Endodermal cell (in vitro differentiated cells): ENCODE results near the gene RBM28. TPM values are rescaled to one million over a fixed set of nuclear protein-coding genes. Genes with fewer than 3 reads are reported as not detected.

Experiments used
- DNase-seq: peaks from one replicate; pipeline ENCODE4 v3.0.0-alpha.2; 2017
- H3K27ac ChIP-seq: 2 replicates; pipeline ENCODE4 v1.5.1; 2013; ENCODE audit warnings: mild to moderate bottlenecking, low read depth, low read length, moderate library complexity
- H3K27me3 ChIP-seq: 2 replicates; pipeline ENCODE4 v1.6.1; 2013; ENCODE audit warnings: mild to moderate bottlenecking, low read length, moderate library complexity; ENCODE audit not compliant: insufficient read depth, control insufficient read depth, poor library complexity, severe bottlenecking
- H3K36me3 ChIP-seq: 2 replicates; pipeline ENCODE4 v1.7.0; 2013; ENCODE audit warnings: mild to moderate bottlenecking, low read length, moderate library complexity; ENCODE audit not compliant: control insufficient read depth, insufficient read depth
- H3K4me1 ChIP-seq: one replicate; pipeline ENCODE4 v1.7.0; 2013; ENCODE audit warnings: low read length; ENCODE audit not compliant: control insufficient read depth, insufficient read depth
- H3K4me3 ChIP-seq: 2 replicates; pipeline ENCODE4 v1.5.1; 2013; ENCODE audit warnings: mild to moderate bottlenecking, low read length, moderate library complexity
- H3K9ac ChIP-seq: 2 replicates; pipeline ENCODE4 v1.6.1; 2013; ENCODE audit warnings: mild to moderate bottlenecking, low read length, moderate library complexity; ENCODE audit not compliant: poor library complexity, severe bottlenecking; ENCODE audit errors: extremely low read depth
- H3K9me3 ChIP-seq: 2 replicates; pipeline ENCODE4 v1.6.1; 2013; ENCODE audit warnings: mild to moderate bottlenecking, low read length, moderate library complexity; ENCODE audit not compliant: control insufficient read depth
- H3K27ac Mint-ChIP-seq: 2 replicates; pipeline ENCODE4 v1.8.0; 2020; ENCODE audit warnings: mixed read lengths
- H3K27me3 Mint-ChIP-seq: 2 replicates; pipeline ENCODE4 v1.8.0; 2021; ENCODE audit warnings: mild to moderate bottlenecking, mixed read lengths; ENCODE audit not compliant: insufficient read depth
- H3K36me3 Mint-ChIP-seq: 2 replicates; pipeline ENCODE4 v1.8.0; 2020; ENCODE audit warnings: low read depth, mixed read lengths
- H3K4me1 Mint-ChIP-seq: 2 replicates; pipeline ENCODE4 v1.8.0; 2020; ENCODE audit warnings: mixed read lengths
- H3K4me3 Mint-ChIP-seq: 2 replicates; pipeline ENCODE4 v1.8.0; 2020; ENCODE audit warnings: mild to moderate bottlenecking, moderate library complexity, mixed read lengths
- H3K9me3 Mint-ChIP-seq: 2 replicates; pipeline ENCODE4 v1.8.0; 2020; ENCODE audit warnings: mild to moderate bottlenecking, mixed read lengths
- WGBS, 2 experiments: methylation state at CpG; one replicate each; pipeline versions ENCODE4 v1.1.5 to v1.1.7; 2013; ENCODE audit warnings: missing lambda C conversion rate in 2 of 2, mixed read lengths in 1 of 2; ENCODE audit not compliant: insufficient coverage in 1 of 2, insufficient read length in 1 of 2; 5-methylcytosine and 5-hydroxymethylcytosine counted together
- total RNA-seq, 2 donors: library from RNA; stranded (reverse); fragmentation: NEBNext Ultra II Directional in 1 of 2; extraction: Animal tissue kit (Norgen Biotek cat#: 25700) in 1 of 2; gene quantifications; 2 replicates in 1 of 2; 3 replicates in 1 of 2; pipeline ENCODE4 v1.2.1, GENCODE V29; 2021
- TF ChIP-seq, protein P1 (sequence below): fragments of 200-600 bp; sonication (generic); conservative IDR thresholded peaks from 2 replicates; pipeline ENCODE4 v1.5.0; 2021; ENCODE audit warnings: antibody characterized with exemption, mild to moderate bottlenecking

Gene RBM28
- total RNA-seq, 2 donors from 2014 or later = 60.1 to 60.9 TPM

GRCh38 chr7:128352153-128352537 is 8.4 kb upstream of the RBM28 start:
- Mint-ChIP-seq H3K4me1 (no peaks in the 10 kb centered on the region), H3K27ac (no peak overlapping the region), H3K27me3 (peaks cover 90% of the 10 kb centered on the region), H3K9me3 (no peaks in the 10 kb centered on the region), H3K36me3 (no peaks in the 10 kb centered on the region), H3K4me3 (no peak overlapping the region)
- Histone ChIP-seq H3K9ac (no peak overlapping the region), H3K27me3 (peaks cover 88% of the 10 kb centered on the region), H3K4me3 (no peak overlapping the region), H3K4me1 (no peaks in the 10 kb centered on the region), H3K9me3 (no peaks in the 10 kb centered on the region), H3K27ac (no peak overlapping the region), H3K36me3 (no peaks in the 10 kb centered on the region)
- TF ChIP-seq, protein P1, sequence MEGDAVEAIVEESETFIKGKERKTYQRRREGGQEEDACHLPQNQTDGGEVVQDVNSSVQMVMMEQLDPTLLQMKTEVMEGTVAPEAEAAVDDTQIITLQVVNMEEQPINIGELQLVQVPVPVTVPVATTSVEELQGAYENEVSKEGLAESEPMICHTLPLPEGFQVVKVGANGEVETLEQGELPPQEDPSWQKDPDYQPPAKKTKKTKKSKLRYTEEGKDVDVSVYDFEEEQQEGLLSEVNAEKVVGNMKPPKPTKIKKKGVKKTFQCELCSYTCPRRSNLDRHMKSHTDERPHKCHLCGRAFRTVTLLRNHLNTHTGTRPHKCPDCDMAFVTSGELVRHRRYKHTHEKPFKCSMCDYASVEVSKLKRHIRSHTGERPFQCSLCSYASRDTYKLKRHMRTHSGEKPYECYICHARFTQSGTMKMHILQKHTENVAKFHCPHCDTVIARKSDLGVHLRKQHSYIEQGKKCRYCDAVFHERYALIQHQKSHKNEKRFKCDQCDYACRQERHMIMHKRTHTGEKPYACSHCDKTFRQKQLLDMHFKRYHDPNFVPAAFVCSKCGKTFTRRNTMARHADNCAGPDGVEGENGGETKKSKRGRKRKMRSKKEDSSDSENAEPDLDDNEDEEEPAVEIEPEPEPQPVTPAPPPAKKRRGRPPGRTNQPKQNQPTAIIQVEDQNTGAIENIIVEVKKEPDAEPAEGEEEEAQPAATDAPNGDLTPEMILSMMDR = peak; percentile 80
- WGBS, 2 experiments = 24 to 26% methylated on average over 21 to 34 of the region's 34 CpGs
- peak; percentile 96 for DNase-seq

DNA sequence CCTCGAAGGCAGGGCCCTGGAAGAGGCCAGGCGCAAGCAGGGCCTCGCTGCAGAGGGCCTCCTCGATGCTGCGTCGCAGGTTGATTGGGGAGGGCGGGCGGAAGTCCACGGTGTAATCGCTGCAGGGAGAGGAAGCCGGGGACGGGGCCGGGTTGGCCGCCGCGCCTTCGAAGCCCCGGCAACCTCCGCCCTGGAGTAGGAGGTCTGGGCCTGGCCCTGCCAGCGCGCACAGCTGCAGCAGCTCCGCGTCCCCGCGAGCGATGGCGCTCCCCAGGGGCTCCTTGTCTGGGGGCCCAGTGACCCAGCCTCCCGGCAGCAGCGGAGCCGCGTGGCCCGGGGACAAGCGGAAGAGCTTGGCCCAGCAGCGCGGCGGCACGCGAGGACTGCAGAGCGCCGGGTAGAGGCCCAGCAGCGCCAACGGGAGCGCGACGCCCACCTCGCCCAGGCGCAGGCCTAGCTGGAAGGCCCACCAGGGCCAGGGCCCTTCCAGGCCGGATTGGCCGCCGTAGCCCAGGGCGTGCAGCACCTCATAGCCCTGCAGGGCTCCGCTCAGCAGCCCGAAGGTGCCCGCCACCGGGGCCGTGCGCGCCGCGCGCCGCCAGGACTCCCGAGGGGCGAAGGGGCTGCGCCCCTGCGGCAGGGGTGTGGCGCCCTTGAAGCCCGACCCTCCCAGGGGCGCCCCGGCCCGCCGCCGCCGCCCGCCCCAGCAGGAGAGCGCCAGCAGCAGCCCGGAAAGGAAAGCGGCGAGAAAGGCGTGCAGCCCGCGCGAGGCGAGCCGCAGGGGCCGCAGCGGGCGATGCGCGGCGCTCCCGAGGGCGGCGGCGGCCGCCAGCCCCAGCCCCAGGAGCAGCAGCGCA is 7.8 kb upstream of the RBM28 start:
- no peaks in the 10 kb centered on the region for H3K4me1 Mint-ChIP-seq
- peak; percentile 71 for DNase-seq
- H3K9me3 Mint-ChIP-seq = no peaks in the 10 kb centered on the region
- H3K27me3 ChIP-seq = peaks cover 82% of the 10 kb centered on the region
- H3K9me3 ChIP-seq = no peaks in the 10 kb centered on the region
- H3K9ac ChIP-seq = no peak overlapping the region
- H3K36me3 ChIP-seq = no peaks in the 10 kb centered on the region
- no peak overlapping the region for H3K4me3 ChIP-seq
- H3K27ac Mint-ChIP-seq = no peak overlapping the region
- TF ChIP-seq, protein P1 = no peak
- WGBS, 2 experiments = 57 to 80% methylated on average over 41 to 97 of the region's 97 CpGs
- H3K27me3 Mint-ChIP-seq = peaks cover 88% of the 10 kb centered on the region
- H3K36me3 Mint-ChIP-seq = no peaks in the 10 kb centered on the region
- H3K4me3 Mint-ChIP-seq = no peak overlapping the region
- no peaks in the 10 kb centered on the region for H3K4me1 ChIP-seq
- no peak overlapping the region for H3K27ac ChIP-seq

- Mint-ChIP-seq H3K4me3 (no peak overlapping the region), H3K9me3 (no peaks in the 10 kb centered on the region), H3K27ac (no peak overlapping the region), H3K4me1 (no peaks in the 10 kb centered on the region), H3K27me3 (peaks cover 87% of the 10 kb centered on the region), H3K36me3 (no peaks in the 10 kb centered on the region)
- no peak overlapping the region for H3K9ac ChIP-seq
- H3K4me1 ChIP-seq = no peaks in the 10 kb centered on the region
- H3K36me3 ChIP-seq = no peaks in the 10 kb centered on the region
- TF ChIP-seq, protein P1 = no peak
- H3K27ac ChIP-seq = no peak overlapping the region
- H3K4me3 ChIP-seq = no peak overlapping the region
- DNase-seq = no peak
- 91% methylated on average over 27 to 35 of the region's 35 CpGs for WGBS, 2 experiments
- H3K9me3 ChIP-seq = no peaks in the 10 kb centered on the region
- peaks cover 80% of the 10 kb centered on the region for H3K27me3 ChIP-seq
Measured at GRCh38 chr7:128350708-128351295, 7.1 kb upstream of the RBM28 start.
